DND-41 (cell line): Measurements from ENCODE around the gene MICAL3.

Experiments
- ATAC-seq: fragments of 200-7000 bp; cut with Tn5 transposase; 3 replicates; pipeline ENCODE4 v1.9.1; 2021; ENCODE audit warnings: low read depth; ENCODE audit not compliant: insufficient read depth
- DNase-seq: peaks from one replicate; pipeline ENCODE4 v3.0.0-alpha.2; 2020
- H2AFZ ChIP-seq: 2 replicates; pipeline ENCODE4 v1.6.0; 2012; ENCODE audit warnings: low read depth, low read length
- H3K27ac ChIP-seq: 2 replicates; pipeline ENCODE4 v1.5.1; 2012; ENCODE audit warnings: low read length, inconsistent platforms
- H3K27me3 ChIP-seq: fragments of 200-600 bp; sonication (generic); 2 replicates; pipeline ENCODE4 v1.6.0; 2012; ENCODE audit warnings: low read length, mild to moderate bottlenecking, inconsistent platforms; ENCODE audit not compliant: insufficient read depth, poor library complexity
- H3K36me3 ChIP-seq: 2 replicates; pipeline ENCODE4 v1.5.1; 2012; ENCODE audit warnings: low read length, inconsistent platforms; ENCODE audit not compliant: insufficient read depth
- H3K4me1 ChIP-seq: 2 replicates; pipeline ENCODE4 v1.5.1; 2012; ENCODE audit warnings: mild to moderate bottlenecking, low read length; ENCODE audit not compliant: insufficient read depth
- H3K4me2 ChIP-seq: 2 replicates; pipeline ENCODE4 v1.6.0; 2012; ENCODE audit warnings: mild to moderate bottlenecking, moderate library complexity, low read length, inconsistent platforms; ENCODE audit not compliant: insufficient read depth
- H3K4me3 ChIP-seq, 2 experiments: fragments of 200-600 bp in 1 of 2; shearing (Covaris generic) in 1 of 2; 2 replicates each; pipeline ENCODE4 v1.5.1; 2012 to 2016; ENCODE audit warnings: inconsistent platforms in 2 of 2, low read length in 2 of 2, mild to moderate bottlenecking in 2 of 2, low read depth in 1 of 2, moderate library complexity in 1 of 2
- H3K79me2 ChIP-seq: 2 replicates; pipeline ENCODE4 v1.6.0; 2012; ENCODE audit warnings: low read length, inconsistent platforms; ENCODE audit not compliant: insufficient read depth
- H3K9ac ChIP-seq: 2 replicates; pipeline ENCODE4 v1.6.0; 2012; ENCODE audit warnings: low read depth, mild to moderate bottlenecking, inconsistent platforms, low read length, moderate library complexity
- H3K9me3 ChIP-seq: 2 replicates; pipeline ENCODE4 v1.5.1; 2012; ENCODE audit warnings: low read length, moderate library complexity, mild to moderate bottlenecking, inconsistent platforms; ENCODE audit not compliant: insufficient read depth, severe bottlenecking
- H4K20me1 ChIP-seq: 2 replicates; pipeline ENCODE4 v1.6.0; 2012; ENCODE audit warnings: low read length; ENCODE audit not compliant: insufficient read depth
- EZH2 ChIP-seq: IDR thresholded peaks from 3 replicates; pipeline ENCODE4 v1.6.1; 2012; ENCODE audit warnings: borderline replicate concordance, low read depth, mild to moderate bottlenecking, moderate library complexity, low read length, inconsistent platforms; ENCODE audit not compliant: severe bottlenecking
- TF ChIP-seq, protein P1 (sequence below): IDR thresholded peaks from 2 replicates; pipeline ENCODE4 v1.5.1; 2012; ENCODE audit warnings: borderline replicate concordance, low read length, moderate library complexity, mild to moderate bottlenecking; ENCODE audit not compliant: poor library complexity, severe bottlenecking; ENCODE audit errors: extremely low read depth

MICAL3 gene

DNA sequence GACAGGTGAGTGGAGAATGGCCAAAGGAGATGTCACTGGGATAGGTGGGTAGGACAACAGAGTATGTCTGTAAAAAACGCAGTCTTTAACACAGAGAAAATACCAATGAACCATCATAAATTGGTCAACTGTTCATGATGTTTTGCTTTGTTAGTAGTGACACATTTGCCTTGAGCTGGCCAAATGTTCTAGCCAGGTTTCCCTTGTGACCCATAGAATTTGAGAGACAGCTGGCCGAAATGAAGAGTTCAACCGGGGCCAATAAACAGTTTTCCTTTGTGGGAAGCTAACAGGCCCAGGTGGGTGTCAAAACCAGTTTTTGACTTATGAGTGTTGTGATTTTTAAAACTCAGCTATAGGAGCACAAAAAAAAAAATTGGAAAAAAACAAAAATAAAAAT is 133.5 kb downstream of the MICAL3 start:
- Histone ChIP-seq H3K9me3 (no peaks in the 10 kb centered on the region), H3K4me2 (no peak overlapping the region), H3K36me3 (peaks cover 71% of the 10 kb centered on the region), H4K20me1 (no peaks in the 10 kb centered on the region), H3K9ac (no peak overlapping the region), H3K4me1 (no peaks in the 10 kb centered on the region), H3K27me3 (no peaks in the 10 kb centered on the region), H2AFZ (no peak overlapping the region), H3K79me2 (no peaks in the 10 kb centered on the region), H3K4me3 (no peak overlapping the region), H3K27ac (no peak overlapping the region)
- TF ChIP-seq EZH2, result no peak
- TF ChIP-seq, protein P1, sequence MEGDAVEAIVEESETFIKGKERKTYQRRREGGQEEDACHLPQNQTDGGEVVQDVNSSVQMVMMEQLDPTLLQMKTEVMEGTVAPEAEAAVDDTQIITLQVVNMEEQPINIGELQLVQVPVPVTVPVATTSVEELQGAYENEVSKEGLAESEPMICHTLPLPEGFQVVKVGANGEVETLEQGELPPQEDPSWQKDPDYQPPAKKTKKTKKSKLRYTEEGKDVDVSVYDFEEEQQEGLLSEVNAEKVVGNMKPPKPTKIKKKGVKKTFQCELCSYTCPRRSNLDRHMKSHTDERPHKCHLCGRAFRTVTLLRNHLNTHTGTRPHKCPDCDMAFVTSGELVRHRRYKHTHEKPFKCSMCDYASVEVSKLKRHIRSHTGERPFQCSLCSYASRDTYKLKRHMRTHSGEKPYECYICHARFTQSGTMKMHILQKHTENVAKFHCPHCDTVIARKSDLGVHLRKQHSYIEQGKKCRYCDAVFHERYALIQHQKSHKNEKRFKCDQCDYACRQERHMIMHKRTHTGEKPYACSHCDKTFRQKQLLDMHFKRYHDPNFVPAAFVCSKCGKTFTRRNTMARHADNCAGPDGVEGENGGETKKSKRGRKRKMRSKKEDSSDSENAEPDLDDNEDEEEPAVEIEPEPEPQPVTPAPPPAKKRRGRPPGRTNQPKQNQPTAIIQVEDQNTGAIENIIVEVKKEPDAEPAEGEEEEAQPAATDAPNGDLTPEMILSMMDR, result no peak
- no peak for DNase-seq
- ATAC-seq, result no peak

DNA sequence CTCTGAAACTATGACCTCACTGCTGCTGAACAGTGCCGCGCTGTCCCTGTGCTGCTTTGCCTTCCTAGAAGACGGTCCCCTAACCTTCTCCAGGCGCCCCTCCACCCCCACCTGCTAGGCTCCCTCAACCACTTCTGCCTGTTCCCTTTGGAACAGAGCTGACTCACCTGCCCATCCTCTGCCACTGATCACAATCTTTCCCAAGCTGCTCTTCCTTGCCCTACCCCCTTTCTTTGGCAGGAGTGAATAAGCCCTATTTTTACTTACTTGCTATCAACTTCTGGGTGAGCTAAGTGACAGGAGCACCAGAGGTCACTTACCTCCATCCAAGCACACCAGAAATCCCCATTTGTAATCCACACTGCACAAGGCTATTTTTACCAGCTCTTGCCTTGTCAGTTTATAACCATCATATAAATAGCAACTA is 134.1 kb downstream of the MICAL3 start:
- no peaks in the 10 kb centered on the region for H3K9me3 ChIP-seq
- no peaks in the 10 kb centered on the region for H4K20me1 ChIP-seq
- peaks cover 75% of the 10 kb centered on the region for H3K36me3 ChIP-seq
- no peaks in the 10 kb centered on the region for H3K79me2 ChIP-seq
- no peak for ATAC-seq
- H3K27ac ChIP-seq, result no peak overlapping the region
- H3K27me3 ChIP-seq, result no peaks in the 10 kb centered on the region
- no peaks in the 10 kb centered on the region for H3K4me1 ChIP-seq
- no peak overlapping the region for H3K9ac ChIP-seq
- TF ChIP-seq EZH2, result no peak
- TF ChIP-seq, protein P1, result no peak
- H3K4me2 ChIP-seq, result no peak overlapping the region
- H2AFZ ChIP-seq, result no peak overlapping the region
- no peak for DNase-seq
- H3K4me3 ChIP-seq, result no peak overlapping the region

DNA sequence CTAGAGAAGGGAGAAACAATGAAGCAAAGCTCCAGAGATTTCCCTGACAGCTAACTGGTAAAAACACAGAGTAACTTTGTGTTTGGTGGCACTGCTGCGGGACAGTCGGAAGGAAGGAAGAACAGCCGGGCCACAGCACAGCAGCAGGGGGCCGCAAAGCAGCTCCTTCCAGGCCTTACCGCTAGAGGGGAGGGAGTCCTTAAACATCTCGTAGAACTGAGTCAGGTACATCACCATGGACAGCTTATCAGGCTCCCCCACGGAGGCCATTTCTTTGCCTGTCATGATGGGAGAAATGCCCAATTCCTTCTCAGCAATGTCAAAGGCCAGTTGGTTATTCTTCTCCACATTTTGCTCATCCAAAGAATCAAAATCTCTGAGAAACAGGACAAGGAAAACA is 135.5 kb downstream of the MICAL3 start:
- Histone ChIP-seq H3K4me3 (no peak overlapping the region), H3K4me2 (no peak overlapping the region), H3K27me3 (no peaks in the 10 kb centered on the region), H3K36me3 (peaks cover 78% of the 10 kb centered on the region), H3K27ac (no peak overlapping the region), H4K20me1 (no peaks in the 10 kb centered on the region), H3K79me2 (no peaks in the 10 kb centered on the region), H3K9ac (no peak overlapping the region), H3K4me1 (no peaks in the 10 kb centered on the region), H2AFZ (no peak overlapping the region), H3K9me3 (no peaks in the 10 kb centered on the region)
- DNase-seq (no peak), ATAC-seq (no peak)
- TF ChIP-seq, protein P1, result no peak
- TF ChIP-seq EZH2, result no peak

DNA sequence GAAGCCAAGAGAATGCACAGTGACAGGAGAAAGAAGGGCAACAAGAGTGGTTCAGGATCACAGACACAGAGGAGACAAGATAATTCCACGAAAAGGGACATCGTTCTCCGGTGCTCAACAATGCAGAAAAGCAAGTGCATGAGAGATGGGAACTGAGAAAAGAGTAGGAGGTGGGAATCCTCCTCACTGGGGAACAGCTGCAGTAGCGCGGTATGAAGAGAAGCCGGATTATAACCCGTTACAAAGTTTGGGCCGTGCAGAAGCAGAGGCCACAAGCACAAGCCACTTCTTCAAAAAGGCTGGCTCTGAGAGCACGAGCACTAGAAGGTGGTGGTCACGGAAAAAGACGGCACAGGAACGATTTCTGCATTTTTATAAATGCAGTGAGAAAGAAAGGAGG is 135.9 kb downstream of the MICAL3 start:
- TF ChIP-seq, protein P1, result no peak
- TF ChIP-seq EZH2, result no peak
- no peaks in the 10 kb centered on the region for H3K79me2 ChIP-seq
- no peaks in the 10 kb centered on the region for H4K20me1 ChIP-seq
- ATAC-seq (no peak), DNase-seq (no peak)
- H3K4me3 ChIP-seq, result no peak overlapping the region
- no peak overlapping the region for H3K4me2 ChIP-seq
- no peak overlapping the region for H3K27ac ChIP-seq
- no peaks in the 10 kb centered on the region for H3K27me3 ChIP-seq
- H3K9ac ChIP-seq, result no peak overlapping the region
- H2AFZ ChIP-seq, result no peak overlapping the region
- H3K4me1 ChIP-seq, result no peaks in the 10 kb centered on the region
- H3K9me3 ChIP-seq, result no peaks in the 10 kb centered on the region
- H3K36me3 ChIP-seq, result peaks cover 74% of the 10 kb centered on the region
